IMR-90 (cell line): ENCODE measurements around the gene GDPD2. TPM values are rescaled to one million over a fixed set of nuclear protein-coding genes. Genes with fewer than 3 reads are reported as not detected.

Experiments
- ATAC-seq: fragments of 200-7000 bp; cut with Tn5 transposase; 2 replicates; pipeline ENCODE4 v1.9.1; 2020; ENCODE audit warnings: low read depth, mild to moderate bottlenecking, moderate library complexity
- BruUV-seq: library from RNA; stranded (reverse); fragments of 400-500 nt; replicated peaks from 2 replicates; lab custom pipeline; 2021; lab: Mats Ljungman, UMichigan
- CTCF ChIA-PET: fragments of 300-600 bp; formaldehyde crosslinking; extraction: SDS; loops from one replicate; lab custom pipeline; 2021; ENCODE audit warnings: antibody characterized with exemption; lab: Yijun Ruan, JAX
- POLR2A ChIA-PET: fragments of 300-600 bp; sonication (Branson Sonifier 250); formaldehyde crosslinking; loops from one replicate; lab custom pipeline; 2022; ENCODE audit warnings: antibody characterized with exemption; ENCODE audit not compliant: unreplicated experiment; lab: Charles Lee
- DNase-seq: peaks from one replicate; pipeline ENCODE4 v3.0.0; 2013
- H2AFZ ChIP-seq: replicated peaks from 2 replicates; pipeline ENCODE3; 2013; ENCODE audit warnings: low read length, mild to moderate bottlenecking; ENCODE audit not compliant: poor library complexity
- H2AK5ac ChIP-seq: 2 replicates; pipeline ENCODE4 v1.6.1; 2013; ENCODE audit warnings: low read depth, low read length, inconsistent platforms
- H2AK9ac ChIP-seq: replicated peaks from 2 replicates; pipeline ENCODE3; 2013; ENCODE audit warnings: mild to moderate bottlenecking, low read depth, low read length, moderate library complexity; ENCODE audit not compliant: poor library complexity
- H2BK120ac ChIP-seq: 2 replicates; pipeline ENCODE4 v1.6.1; 2013; ENCODE audit warnings: low read depth, low read length, inconsistent platforms
- H2BK15ac ChIP-seq: 3 replicates; pipeline ENCODE4 v1.6.1; 2013; ENCODE audit warnings: low read depth, low read length, inconsistent platforms
- H2BK20ac ChIP-seq: 2 replicates; pipeline ENCODE4 v1.6.1; 2013; ENCODE audit warnings: low read depth, mild to moderate bottlenecking, inconsistent platforms, low read length, moderate library complexity
- H2BK5ac ChIP-seq: 2 replicates; pipeline ENCODE4 v1.6.1; 2013; ENCODE audit warnings: mild to moderate bottlenecking, low read depth, low read length, inconsistent platforms; ENCODE audit not compliant: poor library complexity, severe bottlenecking
- H3K14ac ChIP-seq: replicated peaks from 2 replicates; pipeline ENCODE4 v1.6.1; 2013; ENCODE audit warnings: low read depth, low read length, inconsistent platforms
- H3K18ac ChIP-seq: 2 replicates; pipeline ENCODE4 v1.6.1; 2013; ENCODE audit warnings: low read depth, low read length, control low read depth
- H3K23ac ChIP-seq: 2 replicates; pipeline ENCODE4 v1.6.1; 2013; ENCODE audit warnings: low read depth, low read length, inconsistent platforms
- H3K27ac ChIP-seq: 2 replicates; pipeline ENCODE4 v1.5.1; 2013; ENCODE audit warnings: mild to moderate bottlenecking, control low read depth, low read length; ENCODE audit not compliant: insufficient read depth
- H3K27me3 ChIP-seq: 2 replicates; pipeline ENCODE4 v1.6.1; 2013; ENCODE audit warnings: low read length; ENCODE audit not compliant: control insufficient read depth, insufficient read depth
- H3K36me3 ChIP-seq: 2 replicates; pipeline ENCODE4 v1.6.1; 2013; ENCODE audit warnings: low read length, mixed read lengths; ENCODE audit not compliant: control insufficient read depth, insufficient read depth
- H3K4ac ChIP-seq: 2 replicates; pipeline ENCODE4 v1.6.1; 2013; ENCODE audit warnings: low read depth, low read length, inconsistent platforms
- H3K4me1 ChIP-seq: 2 replicates; pipeline ENCODE4 v1.6.1; 2013; ENCODE audit warnings: low read length, mixed read lengths; ENCODE audit not compliant: control insufficient read depth, insufficient read depth
- H3K4me2 ChIP-seq: 2 replicates; pipeline ENCODE4 v1.6.1; 2013; ENCODE audit warnings: low read depth, mild to moderate bottlenecking, control low read depth, low read length, moderate library complexity
- H3K4me3 ChIP-seq: 2 replicates; pipeline ENCODE4 v1.5.1; 2013; ENCODE audit warnings: low read depth, mild to moderate bottlenecking, control low read depth, low read length, moderate library complexity; ENCODE audit not compliant: insufficient read depth
- H3K56ac ChIP-seq: 2 replicates; pipeline ENCODE4 v1.6.1; 2013; ENCODE audit warnings: low read length, inconsistent platforms; ENCODE audit not compliant: insufficient read depth; ENCODE audit errors: extremely low read depth
- H3K79me1 ChIP-seq, 2 experiments: 2 replicates each; pipeline ENCODE4 v1.6.1; 2013; ENCODE audit warnings: low read length in 2 of 2, inconsistent platforms in 1 of 2, low read depth in 1 of 2
- H3K9ac ChIP-seq: 2 replicates; pipeline ENCODE4 v1.6.1; 2013; ENCODE audit warnings: low read depth, low read length, control low read depth
- H3K9me1 ChIP-seq: 2 replicates; pipeline ENCODE4 v1.6.1; 2013; ENCODE audit warnings: low read length, inconsistent platforms; ENCODE audit not compliant: insufficient read depth
- H3K9me3 ChIP-seq: 2 replicates; pipeline ENCODE4 v1.6.1; 2013; ENCODE audit warnings: low read length; ENCODE audit not compliant: control insufficient read depth, insufficient read depth
- H4K20me1 ChIP-seq: 2 replicates; pipeline ENCODE4 v1.6.1; 2013; ENCODE audit warnings: low read length, inconsistent platforms; ENCODE audit not compliant: insufficient read depth
- H4K5ac ChIP-seq: 2 replicates; pipeline ENCODE4 v1.6.1; 2013; ENCODE audit warnings: mild to moderate bottlenecking, low read depth, low read length, control low read depth
- H4K8ac ChIP-seq, 2 experiments: 2 replicates each; pipeline ENCODE4 v1.6.1; 2013; ENCODE audit warnings: low read depth in 2 of 2, low read length in 2 of 2, control low read depth in 1 of 2, inconsistent platforms in 1 of 2
- H4K91ac ChIP-seq: 2 replicates; pipeline ENCODE4 v1.6.1; 2013; ENCODE audit warnings: low read depth, low read length, inconsistent platforms; ENCODE audit not compliant: insufficient read depth
- BHLHE40 ChIP-seq: fragments of 150-350 bp; IDR thresholded peaks from 2 replicates; pipeline ENCODE4 v1.6.1; 2016; ENCODE audit warnings: mild to moderate bottlenecking, low read depth, low read length
- CHD1 ChIP-seq: IDR thresholded peaks from 2 replicates; pipeline ENCODE4 v1.6.1; 2012; ENCODE audit warnings: low read depth, low read length, improper control_type of control experiment
- CTCF ChIP-seq: conservative IDR thresholded peaks from 2 replicates; pipeline ENCODE4 v1.5.1; 2012; ENCODE audit warnings: mild to moderate bottlenecking, low read depth, low read length, improper control_type of control experiment
- ELK1 ChIP-seq: fragments of 150-350 bp; IDR thresholded peaks from 2 replicates; pipeline ENCODE4 v1.6.1; 2016; ENCODE audit warnings: low read depth, mild to moderate bottlenecking, low read length, moderate library complexity, borderline replicate concordance
- FOS ChIP-seq: fragments of 150-350 bp; IDR thresholded peaks from 2 replicates; pipeline ENCODE4 v1.6.1; 2016; ENCODE audit warnings: low read depth, low read length
- MAFK ChIP-seq: IDR thresholded peaks from 2 replicates; pipeline ENCODE4 v1.6.1; 2012; ENCODE audit warnings: low read depth, low read length, improper control_type of control experiment
- MAZ ChIP-seq: IDR thresholded peaks from 2 replicates; pipeline ENCODE4 v1.6.1; 2012; ENCODE audit warnings: low read depth, mild to moderate bottlenecking, low read length, improper control_type of control experiment, moderate library complexity, borderline replicate concordance
- MXI1 ChIP-seq: IDR thresholded peaks from 2 replicates; pipeline ENCODE4 v1.6.1; 2012; ENCODE audit warnings: low read depth, mild to moderate bottlenecking, low read length, moderate library complexity, borderline replicate concordance
- NFE2L2 ChIP-seq: fragments of 150-350 bp; IDR thresholded peaks from 2 replicates; pipeline ENCODE4 v1.6.1; 2016; ENCODE audit warnings: low read depth, mild to moderate bottlenecking, low read length
- POLR2A ChIP-seq: IDR thresholded peaks from 2 replicates; pipeline ENCODE4 v1.6.1; 2012; ENCODE audit warnings: mild to moderate bottlenecking, low read depth, low read length
- RCOR1 ChIP-seq: IDR thresholded peaks from 2 replicates; pipeline ENCODE4 v1.6.1; 2012; ENCODE audit warnings: mild to moderate bottlenecking, low read length, improper control_type of control experiment; ENCODE audit not compliant: insufficient replicate concordance
- RFX5 ChIP-seq: IDR thresholded peaks from 2 replicates; pipeline ENCODE4 v1.8.0; 2012; ENCODE audit warnings: low read depth, mild to moderate bottlenecking, low read length, moderate library complexity
- SMC3 ChIP-seq: fragments of 150-350 bp; IDR thresholded peaks from 2 replicates; pipeline ENCODE4 v1.6.1; 2016; ENCODE audit warnings: low read depth, mild to moderate bottlenecking, antibody characterized with exemption, low read length, moderate library complexity
- USF2 ChIP-seq: fragments of 150-350 bp; IDR thresholded peaks from 2 replicates; pipeline ENCODE4 v1.6.1; 2017; ENCODE audit warnings: mild to moderate bottlenecking, antibody characterized with exemption, low read length, low read depth
- WGBS, 2 experiments: methylation state at CpG; one replicate each; pipeline versions ENCODE4 v1.1.5 to v1.1.7; 2013; ENCODE audit warnings: missing lambda C conversion rate in 2 of 2; ENCODE audit not compliant: insufficient read length in 1 of 2; ENCODE audit errors: extremely low coverage in 2 of 2; 5-methylcytosine and 5-hydroxymethylcytosine counted together
- dilution Hi-C: fragments of 300-500 bp; cut with HindIII; formaldehyde crosslinking; loops from one replicate; pipeline ENCODE4 v1.14.3; 2018; ENCODE audit warnings: low sequenced_read_pairs; ENCODE audit not compliant: unreplicated experiment
- in situ Hi-C: fragments of 300-500 bp; cut with MboI; formaldehyde crosslinking; loops from 3 replicates; pipeline ENCODE4 v1.14.3; 2019; ENCODE audit warnings: low sequenced_read_pairs, inconsistent platforms, mixed read lengths
- intact Hi-C: fragments of 100-400 bp; cut with micrococcal nuclease; formaldehyde crosslinking; loops from 2 replicates; pipeline ENCODE4 v1.10.0; 2022
- polyA plus RNA-seq, 3 experiments: library from polyadenylated mRNA; depleted of rRNA; stranded (reverse); fragments of >200 nt; gene quantifications; 2 replicates each; pipeline ENCODE4 v1.2.3, GENCODE V29; 2012; ENCODE audit warnings: low replicate concordance in 1 of 3
- total RNA-seq: library from RNA; depleted of rRNA; stranded (reverse); fragments of >200 nt; gene quantifications from 2 replicates; pipeline ENCODE4 v1.2.3, GENCODE V29; 2012

Gene GDPD2
- total and polyA plus RNA-seq, 2 of the 4 experiments (the other 2 are of a cell fraction) = not detected

GRCh38 chrX:70456256-70456655 is 33.1 kb downstream of the GDPD2 start:
- in situ Hi-C loops = no loop called here
- Histone ChIP-seq H2AK5ac (no peak overlapping the region), H4K20me1 (no peaks in the 10 kb centered on the region), H3K9ac (no peak overlapping the region), H2AFZ (no peak overlapping the region), H3K27me3 (no peaks in the 10 kb centered on the region), H3K14ac (no peak overlapping the region), H3K27ac (no peak overlapping the region), H3K79me1 (peaks cover 0 to 19% of the 10 kb centered on the region in 2 experiments; a peak in 2 of 4 replicates), H3K4me1 (no peaks in the 10 kb centered on the region), H2BK15ac (no peak overlapping the region), H3K4ac (no peak overlapping the region), H3K9me1 (no peaks in the 10 kb centered on the region), H2BK20ac (no peak overlapping the region), H2AK9ac (no peak overlapping the region), H3K23ac (no peak overlapping the region), H4K8ac (no peak overlapping the region), H4K91ac (no peak overlapping the region), H3K4me3 (peak overlapping the region; percentile 56), H2BK5ac (no peak overlapping the region), H3K9me3 (no peaks in the 10 kb centered on the region; the same call in 1 of the 2 replicates), H3K18ac (no peak overlapping the region), H3K4me2 (peak overlapping the region; percentile 97), H3K36me3 (0 out of 2 replicates have a peak, but pooled peaks cover 2% of the 10 kb centered on the region), H3K56ac (no peak overlapping the region), H2BK120ac (no peak overlapping the region), H4K5ac (no peak overlapping the region)
- POLR2A ChIA-PET = interaction anchor here (0.6 kb wide), 3 partner anchors 41 to 282 kb away, joined by 4 to 6 read pairs (median 4); no protein-coding TSS in a partner anchor
- dilution Hi-C loops = no loop called here
- CTCF ChIA-PET = no interaction called here
- ATAC-seq (no peak), DNase-seq (no peak)
- BruUV-seq = no TSS peak
- intact Hi-C loops = loop anchor here (10.0 kb wide), 1 partner anchor 509 kb away; no protein-coding TSS in a partner anchor
- no peak for TF ChIP-seq RCOR1
- TF ChIP-seq POLR2A = no peak
- no peak for TF ChIP-seq CHD1
- TF ChIP-seq MAZ = no peak
- no peak for TF ChIP-seq FOS
- TF ChIP-seq RFX5 = no peak
- no peak for TF ChIP-seq NFE2L2
- TF ChIP-seq CTCF = no peak
- TF ChIP-seq MXI1 = no peak
- no peak for TF ChIP-seq USF2
- no peak for TF ChIP-seq BHLHE40
- TF ChIP-seq MAFK = no peak
- no peak for TF ChIP-seq SMC3
- no peak for TF ChIP-seq ELK1
- WGBS, 2 experiments = no CpG with 5 or more reads among the region's 2 CpGs
